ENCODE results near the gene PGS1. TPM values are rescaled to one million over a fixed set of nuclear protein-coding genes. Genes with fewer than 3 reads are reported as not detected.

The PGS1 gene
- total and polyA plus RNA-seq, 8 donors: 11.2 to 22.7 (median 14.8) TPM

DNA sequence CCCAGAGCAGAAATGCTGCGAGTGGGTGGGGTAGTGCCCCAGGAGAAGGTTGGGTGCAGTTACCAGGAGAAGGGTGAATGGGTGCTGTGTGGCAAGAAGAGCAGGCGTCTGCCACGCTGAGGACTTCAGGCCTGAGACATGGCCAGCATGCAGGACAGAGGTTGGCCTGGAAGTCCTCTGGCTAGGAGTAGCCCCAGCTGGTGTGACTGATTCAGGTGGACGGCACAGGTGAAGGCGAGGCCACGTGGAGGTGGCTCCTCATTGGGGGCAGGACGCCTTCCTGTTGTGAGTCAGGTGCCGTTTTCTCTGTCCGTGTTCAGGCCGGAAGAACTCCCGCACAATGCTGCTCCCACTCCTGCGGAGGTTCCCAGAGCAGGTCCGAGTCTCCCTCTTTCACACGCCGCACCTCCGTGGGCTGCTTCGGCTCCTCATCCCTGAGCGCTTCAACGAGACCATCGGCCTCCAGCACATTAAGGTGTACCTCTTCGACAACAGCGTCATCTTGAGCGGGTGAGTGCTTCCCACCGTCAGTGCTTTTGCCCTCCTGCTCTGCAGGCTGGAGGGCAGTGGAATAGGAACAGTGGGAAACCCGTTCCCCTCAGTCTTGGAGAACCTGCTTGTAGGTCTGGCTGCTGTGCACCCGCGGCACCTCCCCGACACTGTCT, 20.7 kb downstream of the PGS1 start:
- Histone ChIP-seq H3K4me1 (peaks cover 0 to 6% (median 5%) of the 10 kb centered on the region in 3 donors), H3K9me3 (no peaks in the 10 kb centered on the region), H3K27ac (no peak overlapping the region), H3K4me3 (no peak overlapping the region), H3K27me3 (no peaks in the 10 kb centered on the region), H3K36me3 (peaks cover 11 to 43% (median 39%) of the 10 kb centered on the region in 3 donors)
- ATAC-seq: no peak
- intact Hi-C loops (cut with DNase I): no loop called here
- WGBS, 2 donors: 86% methylated on average over 28 of the region's 28 CpGs
- FAIRE-seq: no peak
- DNase-seq: peak in 1 of 6 donors; percentile 37
- TF ChIP-seq, protein P1, sequence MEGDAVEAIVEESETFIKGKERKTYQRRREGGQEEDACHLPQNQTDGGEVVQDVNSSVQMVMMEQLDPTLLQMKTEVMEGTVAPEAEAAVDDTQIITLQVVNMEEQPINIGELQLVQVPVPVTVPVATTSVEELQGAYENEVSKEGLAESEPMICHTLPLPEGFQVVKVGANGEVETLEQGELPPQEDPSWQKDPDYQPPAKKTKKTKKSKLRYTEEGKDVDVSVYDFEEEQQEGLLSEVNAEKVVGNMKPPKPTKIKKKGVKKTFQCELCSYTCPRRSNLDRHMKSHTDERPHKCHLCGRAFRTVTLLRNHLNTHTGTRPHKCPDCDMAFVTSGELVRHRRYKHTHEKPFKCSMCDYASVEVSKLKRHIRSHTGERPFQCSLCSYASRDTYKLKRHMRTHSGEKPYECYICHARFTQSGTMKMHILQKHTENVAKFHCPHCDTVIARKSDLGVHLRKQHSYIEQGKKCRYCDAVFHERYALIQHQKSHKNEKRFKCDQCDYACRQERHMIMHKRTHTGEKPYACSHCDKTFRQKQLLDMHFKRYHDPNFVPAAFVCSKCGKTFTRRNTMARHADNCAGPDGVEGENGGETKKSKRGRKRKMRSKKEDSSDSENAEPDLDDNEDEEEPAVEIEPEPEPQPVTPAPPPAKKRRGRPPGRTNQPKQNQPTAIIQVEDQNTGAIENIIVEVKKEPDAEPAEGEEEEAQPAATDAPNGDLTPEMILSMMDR (IDR thresholded peaks at IDR 0.05): no peak

DNA sequence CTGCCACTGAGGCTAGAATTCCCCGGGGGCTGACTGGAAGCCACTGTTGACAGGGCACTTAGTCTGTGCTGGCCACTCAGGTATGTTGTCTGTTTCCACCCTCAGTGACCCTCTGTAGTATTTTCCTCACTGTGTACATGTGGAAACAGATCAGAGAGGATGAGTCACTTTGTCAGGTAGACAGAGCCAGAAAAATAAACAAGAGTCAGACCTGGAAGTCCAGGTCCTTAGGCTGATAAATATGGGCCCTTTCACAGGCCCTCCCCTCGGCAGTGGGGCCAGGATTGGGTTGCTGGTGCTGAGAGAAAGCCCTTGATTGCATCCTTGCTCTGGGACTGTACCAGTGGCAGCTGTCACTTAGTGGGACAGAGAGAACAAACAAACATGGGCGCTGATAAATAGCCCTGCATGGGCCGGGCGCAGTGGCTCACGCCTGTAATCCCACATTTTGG, 21.3 kb downstream of the PGS1 start:
- H3K36me3 ChIP-seq: peaks cover 11 to 45% (median 39%) of the 10 kb centered on the region in 3 donors
- WGBS, 2 donors: 77 to 78% methylated on average over 6 of the region's 6 CpGs
- ATAC-seq: no peak
- no peak overlapping the region for H3K27ac ChIP-seq
- peaks cover 0 to 6% (median 5%) of the 10 kb centered on the region in 3 donors for H3K4me1 ChIP-seq
- no peak for FAIRE-seq
- TF ChIP-seq, protein P1 (IDR thresholded peaks at IDR 0.05): no peak
- no peaks in the 10 kb centered on the region for H3K27me3 ChIP-seq
- peak in 1 of 6 donors; percentile 9 for DNase-seq
- intact Hi-C loops (cut with DNase I): no loop called here
- H3K4me3 ChIP-seq: no peak overlapping the region
- no peaks in the 10 kb centered on the region for H3K9me3 ChIP-seq

DNA sequence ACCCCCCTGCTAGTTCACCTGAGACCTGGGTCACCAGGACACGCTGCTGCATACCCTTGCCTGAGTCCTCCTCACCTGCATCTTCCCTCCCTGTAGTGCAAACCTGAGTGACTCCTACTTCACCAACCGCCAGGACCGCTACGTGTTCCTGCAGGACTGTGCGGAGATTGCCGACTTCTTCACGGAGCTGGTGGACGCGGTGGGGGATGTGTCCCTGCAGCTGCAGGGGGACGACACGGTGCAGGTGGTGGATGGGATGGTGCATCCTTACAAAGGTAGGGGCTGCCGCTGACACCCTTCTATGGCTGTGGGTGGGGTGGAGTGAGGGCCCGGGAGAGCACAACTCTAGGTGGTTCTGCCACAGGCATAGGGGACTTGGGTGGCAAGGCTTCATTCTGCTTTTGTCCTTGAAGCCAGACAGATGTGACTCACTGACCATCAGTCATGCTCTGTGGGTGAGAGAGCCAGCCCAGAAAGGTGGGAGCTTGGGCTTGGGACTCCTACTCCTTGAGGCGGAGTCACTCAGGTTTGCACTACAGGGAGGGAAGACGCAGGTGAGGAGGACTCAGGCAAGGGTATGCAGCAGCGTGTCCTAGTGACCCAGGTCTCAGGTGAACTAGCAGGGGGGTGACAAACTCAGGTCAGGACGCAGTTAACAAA, 22.3 kb downstream of the PGS1 start:
- peaks cover 0 to 6% (median 5%) of the 10 kb centered on the region in 3 donors for H3K4me1 ChIP-seq
- no peak for FAIRE-seq
- no peak overlapping the region for H3K27ac ChIP-seq
- H3K36me3 ChIP-seq: peaks cover 11 to 45% (median 39%) of the 10 kb centered on the region in 3 donors
- no peaks in the 10 kb centered on the region for H3K27me3 ChIP-seq
- ATAC-seq: no peak
- H3K4me3 ChIP-seq: no peak overlapping the region
- intact Hi-C loops (cut with DNase I): no loop called here
- no peaks in the 10 kb centered on the region for H3K9me3 ChIP-seq
- DNase-seq: peak in 1 of 6 donors; percentile 45
- TF ChIP-seq, protein P1 (IDR thresholded peaks at IDR 0.05): no peak
- WGBS, 2 donors: 89 to 91% methylated on average over 17 of the region's 17 CpGs

GRCh38 chr17:78401246-78401645, 22.8 kb downstream of the PGS1 start:
- FAIRE-seq (no peak), DNase-seq (peak in 1 of 6 donors; percentile 22), ATAC-seq (no peak)
- no peak overlapping the region for H3K4me3 ChIP-seq
- no peaks in the 10 kb centered on the region for H3K27me3 ChIP-seq
- no peak overlapping the region for H3K27ac ChIP-seq
- peaks cover 11 to 45% (median 39%) of the 10 kb centered on the region in 3 donors for H3K36me3 ChIP-seq
- H3K4me1 ChIP-seq: peaks cover 0 to 4% (median 3%) of the 10 kb centered on the region in 3 donors
- WGBS, 2 donors: 72 to 74% methylated on average over 6 of the region's 6 CpGs
- intact Hi-C loops (cut with DNase I): no loop called here
- TF ChIP-seq, protein P1 (IDR thresholded peaks at IDR 0.05): no peak
- no peaks in the 10 kb centered on the region for H3K9me3 ChIP-seq

Measured in pancreas (tissue), 10 donors.